ENCODE measurements around the gene PHC3.

The PHC3 gene

DNA sequence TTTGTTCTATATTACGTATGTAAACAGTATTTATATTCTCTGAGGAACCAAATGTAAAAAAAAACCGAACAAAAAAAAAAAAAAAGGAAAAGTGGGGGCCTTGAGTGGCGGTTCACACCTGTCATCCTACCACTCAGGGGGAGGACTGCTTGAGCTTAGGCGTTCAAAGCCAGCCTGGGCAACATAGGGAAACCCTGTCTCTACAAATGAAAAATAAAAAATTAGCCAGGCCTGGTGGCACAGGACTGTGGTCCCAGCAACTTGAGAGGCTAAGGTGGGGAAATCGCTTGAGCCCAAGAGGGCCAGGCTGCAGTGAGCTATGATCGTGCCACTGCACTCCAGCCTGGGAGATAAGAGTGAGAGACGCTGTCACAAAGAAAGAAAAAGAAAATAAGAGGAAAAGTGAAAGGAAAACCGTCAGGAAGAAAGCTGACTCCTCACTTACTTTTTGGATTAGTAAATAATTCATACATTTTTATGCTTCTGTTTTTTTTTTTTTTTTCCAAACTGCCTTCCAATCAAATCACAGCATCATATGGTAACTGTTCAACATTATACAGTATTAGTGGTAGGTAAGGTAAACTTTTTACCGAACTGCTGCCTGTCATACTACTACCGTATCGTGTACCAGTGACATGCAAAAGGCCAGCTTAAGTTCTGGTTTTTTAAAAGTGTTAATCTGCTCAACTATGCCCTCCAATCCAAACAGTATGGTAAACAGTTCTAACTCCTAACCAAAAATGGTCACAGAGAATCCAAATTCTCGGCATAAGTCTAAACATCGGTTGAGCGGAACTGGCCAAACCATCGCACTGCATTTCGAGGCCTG is 1.2 kb downstream of the PHC3 start:
- peak; percentile 32 for DNase-seq

DNA sequence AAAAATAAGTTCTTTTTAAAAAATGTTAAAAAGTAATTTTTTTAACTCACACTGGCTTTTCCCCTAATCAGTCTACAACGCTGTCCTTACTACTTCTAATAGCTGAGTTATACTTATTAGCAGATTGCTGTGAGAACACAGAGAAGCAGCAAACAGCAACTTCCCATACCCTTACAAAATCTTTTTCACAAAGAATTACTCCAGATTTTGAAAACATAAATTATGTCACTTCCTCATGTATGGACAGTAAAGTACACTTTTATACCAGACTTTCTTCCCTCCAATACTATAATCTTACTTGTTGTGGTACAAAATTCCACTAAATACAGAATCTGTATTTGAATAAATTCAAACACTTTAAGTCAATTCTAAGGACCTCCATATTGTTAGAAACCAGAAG is 2.1 kb downstream of the PHC3 start:
- DNase-seq, result no peak

DNA sequence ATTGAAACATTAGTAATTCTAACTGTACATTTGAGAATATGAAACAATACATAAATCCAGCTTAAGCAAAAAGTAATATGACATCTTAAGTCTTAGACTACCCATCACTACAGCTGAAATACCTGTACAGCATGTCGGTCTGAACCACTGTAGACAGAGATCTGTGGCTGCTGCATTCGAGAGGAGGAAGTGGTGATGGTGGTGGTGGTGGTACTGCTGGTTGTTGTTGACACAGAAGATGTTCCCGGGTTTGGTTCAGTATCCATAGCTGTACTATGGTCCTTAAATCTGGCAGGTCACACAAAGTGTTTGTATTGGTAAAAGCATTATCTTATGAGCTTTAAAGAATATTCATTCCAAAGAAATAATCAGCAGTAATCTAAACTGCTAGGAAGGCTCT is 2.9 kb downstream of the PHC3 start:
- no peak for DNase-seq

DNA sequence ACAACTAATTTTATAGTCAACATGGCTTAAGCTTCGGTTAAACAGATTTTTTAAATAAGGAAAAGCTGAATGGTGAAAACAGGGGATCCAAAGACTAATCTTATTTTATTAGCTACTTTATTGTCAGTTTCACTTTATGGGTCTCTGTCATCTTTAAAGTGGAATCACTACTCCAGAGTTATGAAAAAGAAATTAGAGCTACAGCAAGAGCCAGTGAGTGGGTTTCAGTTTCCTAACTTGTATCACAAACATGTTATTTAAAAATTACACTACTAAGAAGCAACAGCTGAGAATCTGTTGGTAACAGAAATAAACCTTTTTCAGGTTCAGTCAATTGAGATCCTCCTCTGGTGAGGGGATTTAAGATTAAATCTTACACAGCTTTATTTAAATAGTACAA is 10.0 kb downstream of the PHC3 start:
- DNase-seq, result no peak

DNA sequence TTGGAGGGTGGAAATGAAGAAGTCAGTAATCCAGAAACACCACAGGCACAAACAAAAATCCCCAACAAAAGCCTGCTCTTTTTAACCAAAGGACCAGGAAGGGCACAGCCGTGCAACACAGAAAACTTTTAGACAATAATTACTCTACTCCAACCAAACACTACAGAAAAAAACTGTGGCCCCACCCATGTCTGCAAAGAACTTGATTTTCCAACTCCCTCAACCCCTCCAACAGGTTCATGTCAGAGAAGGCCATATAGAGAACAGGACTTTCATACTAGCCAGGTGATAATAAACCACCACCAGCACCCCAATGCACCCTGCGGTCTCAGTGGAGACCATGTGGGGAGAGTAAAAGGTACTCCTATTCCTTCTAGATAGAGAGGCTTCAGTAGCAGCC is 16.8 kb downstream of the PHC3 start:
- DNase-seq, result no peak

DNA sequence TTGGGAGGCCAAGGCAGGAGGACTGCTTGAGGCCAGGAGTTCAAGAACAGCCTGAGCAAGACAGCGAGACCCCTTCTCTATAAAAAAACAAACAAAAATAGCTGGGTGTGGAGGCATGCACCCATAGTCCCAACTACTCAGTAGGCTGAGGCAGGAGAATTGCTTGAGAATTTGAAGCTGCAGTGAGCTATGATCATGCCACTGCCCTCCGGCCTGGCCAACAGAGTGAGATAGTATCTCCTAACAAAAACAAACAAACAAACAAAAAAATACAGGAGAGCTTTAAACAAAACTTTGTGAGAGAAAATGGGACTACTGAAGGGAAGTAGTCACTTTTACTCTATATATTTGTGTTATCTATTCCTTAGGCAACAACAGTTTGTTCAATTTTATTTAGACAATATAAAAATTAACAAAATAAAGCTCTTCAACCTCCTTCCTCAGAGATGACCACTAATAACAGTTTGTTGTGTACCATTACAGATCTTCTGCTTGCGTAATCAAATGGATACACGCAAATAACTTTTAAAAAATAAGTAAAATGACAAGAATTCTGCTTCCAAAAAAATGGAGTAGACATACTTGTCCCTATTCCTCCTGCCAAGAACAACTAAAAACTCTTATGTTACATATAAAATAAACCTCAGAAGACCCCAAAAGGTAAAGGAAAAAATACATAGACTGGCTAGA is 17.4 kb downstream of the PHC3 start:
- DNase-seq, result no peak

- DNase-seq, result no peak
These were observed 18.9 kb downstream of the PHC3 start for GRCh38 chr3:170162630-170163029.

- DNase-seq, result no peak
These were observed 19.5 kb downstream of the PHC3 start for GRCh38 chr3:170162052-170162451.

DNA sequence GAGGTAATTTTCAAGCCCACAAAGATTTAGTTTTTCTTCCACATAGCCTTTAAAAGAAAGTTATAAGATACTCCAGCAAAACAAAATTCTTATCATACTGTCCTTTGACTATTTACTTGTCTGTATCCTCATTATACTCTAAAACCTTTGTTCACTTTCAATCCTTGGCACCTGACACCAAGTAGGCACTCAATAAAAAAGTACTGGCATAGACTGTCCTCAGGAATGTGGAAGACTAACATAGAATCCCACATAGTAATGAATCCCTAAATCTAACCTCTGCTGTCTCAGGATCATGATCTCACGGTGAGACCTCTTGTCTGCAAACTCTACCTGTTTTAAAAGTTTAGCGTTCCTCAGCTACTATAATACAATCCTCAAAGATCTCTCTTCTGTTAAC is 21.6 kb downstream of the PHC3 start:
- no peak for DNase-seq

DNA sequence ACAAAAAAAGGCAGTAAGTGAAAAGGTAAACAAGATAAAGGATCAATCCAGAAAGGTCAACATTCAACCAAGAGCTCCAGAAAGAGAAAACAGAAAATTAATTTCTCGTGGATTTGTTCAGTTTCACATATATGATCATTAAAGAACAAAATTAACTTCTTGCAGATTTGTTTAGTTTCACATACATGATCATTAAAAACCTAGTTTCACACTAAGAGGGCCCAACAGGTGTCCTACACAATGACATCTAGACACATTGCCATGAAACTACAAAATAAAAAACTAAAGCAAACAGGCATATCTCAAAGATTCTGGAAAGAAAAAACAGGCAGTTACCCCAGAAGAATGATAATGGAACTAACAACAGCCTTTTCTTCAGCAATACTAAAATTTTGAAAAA is 22.1 kb downstream of the PHC3 start:
- DNase-seq, result no peak

GRCh38 chr3:170155604-170156003 is 25.9 kb downstream of the PHC3 start:
- DNase-seq, result no peak

GRCh38 chr3:170154569-170155143 is 26.9 kb downstream of the PHC3 start:
- DNase-seq, result no peak

DNA sequence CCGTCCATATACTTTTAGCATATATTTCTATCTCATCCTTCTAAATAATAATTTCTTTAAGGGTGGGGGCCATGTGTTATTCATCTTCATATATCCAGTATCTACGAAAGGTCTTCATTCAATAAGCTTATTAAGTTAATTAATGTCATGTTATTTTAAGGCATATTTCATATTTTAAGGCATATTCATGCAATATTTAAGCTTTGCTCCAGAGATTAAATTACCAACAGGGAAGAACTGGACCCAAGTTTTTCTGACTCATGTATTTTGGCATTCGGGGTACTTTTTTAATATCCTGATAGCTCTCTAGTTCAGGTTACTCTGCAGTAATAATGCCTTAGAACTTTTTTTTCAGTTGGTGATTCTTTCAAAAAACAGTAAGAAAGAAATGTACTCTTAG is 27.4 kb downstream of the PHC3 start:
- DNase-seq, result peak; percentile 48

DNA sequence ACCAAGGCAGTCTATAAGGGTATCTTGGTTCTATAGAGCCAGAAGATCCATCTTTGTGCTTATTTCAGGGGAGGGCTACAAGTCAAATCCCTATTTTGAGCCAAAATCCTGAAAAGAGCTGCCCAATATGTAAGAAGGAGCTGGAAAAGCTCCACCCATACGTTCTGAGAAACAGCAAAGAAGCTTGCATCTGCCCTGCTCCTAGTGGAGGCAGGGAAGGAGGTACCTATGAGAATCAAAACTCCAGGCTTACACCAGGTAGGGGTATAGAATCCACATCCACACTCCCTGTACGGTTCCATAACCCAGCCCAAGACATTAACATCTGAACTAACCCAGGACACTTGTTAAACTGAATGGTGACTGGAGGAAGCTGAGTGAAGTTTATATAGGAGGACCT is 30.0 kb downstream of the PHC3 start:
- DNase-seq, result no peak

GRCh38 chr3:170149016-170149415 is 32.5 kb downstream of the PHC3 start:
- no peak for DNase-seq

DNA sequence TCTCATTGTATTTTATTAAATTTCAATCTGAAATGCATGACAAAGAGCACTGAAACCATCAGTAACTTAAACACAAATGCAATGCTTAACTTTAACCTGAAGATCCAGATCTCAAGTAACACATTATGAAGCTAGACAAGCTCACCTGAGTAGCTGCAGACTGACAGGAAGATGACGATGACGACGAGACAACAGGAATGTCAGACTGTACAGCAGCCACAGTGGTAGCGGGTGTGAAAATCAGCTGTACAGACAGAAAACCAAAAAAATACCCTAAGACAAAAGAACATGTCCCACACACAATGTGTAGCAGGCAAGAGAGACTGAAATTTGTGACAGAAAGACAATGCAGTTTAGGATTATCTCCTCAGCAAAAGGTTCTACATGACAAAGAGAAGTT is 36.3 kb downstream of the PHC3 start:
- no peak for DNase-seq

GRCh38 chr3:170144437-170144843 is 37.1 kb downstream of the PHC3 start:
- no peak for DNase-seq

- no peak for DNase-seq
These were observed 39.2 kb downstream of the PHC3 start for GRCh38 chr3:170142373-170142772.

- DNase-seq, result peak; percentile 7
These were observed 43.5 kb downstream of the PHC3 start for GRCh38 chr3:170137986-170138385.

- DNase-seq, result peak; percentile 8
These were observed 49.2 kb downstream of the PHC3 start for GRCh38 chr3:170132335-170132734.

DNA sequence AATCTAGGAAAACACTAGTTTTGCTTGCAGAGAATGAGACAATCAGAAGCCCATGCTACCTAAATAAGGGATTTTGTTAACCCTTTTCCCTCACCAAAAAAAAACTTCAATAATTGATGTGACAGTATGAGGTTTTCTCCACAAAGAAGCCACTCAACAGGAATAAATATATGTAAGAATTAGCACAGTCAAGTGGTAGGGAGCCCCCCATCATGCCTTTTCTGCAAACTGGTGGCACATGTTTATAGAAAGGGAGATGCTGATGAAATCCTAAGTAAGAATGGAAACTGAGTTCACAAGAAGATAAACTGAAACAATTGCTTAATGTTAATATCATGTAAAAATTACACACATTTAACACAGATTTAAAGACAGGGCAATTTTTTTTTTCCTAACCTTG is 51.0 kb downstream of the PHC3 start:
- no peak for DNase-seq

DNA sequence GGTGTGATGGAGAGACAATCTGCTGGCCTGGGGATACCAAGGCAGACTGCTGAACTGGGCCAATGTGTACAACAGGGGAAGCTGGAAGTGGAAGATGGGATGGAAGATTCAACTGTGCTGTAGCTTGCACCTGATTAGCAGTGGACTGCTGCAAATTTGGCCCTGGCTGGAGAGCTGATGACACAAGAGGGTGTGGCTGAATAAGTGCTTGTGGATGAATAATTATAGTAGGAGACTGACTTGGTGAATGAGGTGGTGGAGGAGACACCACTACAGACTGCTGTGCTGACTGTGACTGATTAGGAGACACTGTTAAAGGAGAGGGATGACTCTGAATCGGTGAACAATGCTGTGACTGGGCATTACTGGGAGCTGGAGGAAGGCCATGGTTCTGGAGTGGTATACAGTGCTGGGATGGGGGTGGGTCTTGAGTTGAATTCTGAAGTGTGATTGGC is 52.5 kb downstream of the PHC3 start:
- DNase-seq, result peak; percentile 19

DNA sequence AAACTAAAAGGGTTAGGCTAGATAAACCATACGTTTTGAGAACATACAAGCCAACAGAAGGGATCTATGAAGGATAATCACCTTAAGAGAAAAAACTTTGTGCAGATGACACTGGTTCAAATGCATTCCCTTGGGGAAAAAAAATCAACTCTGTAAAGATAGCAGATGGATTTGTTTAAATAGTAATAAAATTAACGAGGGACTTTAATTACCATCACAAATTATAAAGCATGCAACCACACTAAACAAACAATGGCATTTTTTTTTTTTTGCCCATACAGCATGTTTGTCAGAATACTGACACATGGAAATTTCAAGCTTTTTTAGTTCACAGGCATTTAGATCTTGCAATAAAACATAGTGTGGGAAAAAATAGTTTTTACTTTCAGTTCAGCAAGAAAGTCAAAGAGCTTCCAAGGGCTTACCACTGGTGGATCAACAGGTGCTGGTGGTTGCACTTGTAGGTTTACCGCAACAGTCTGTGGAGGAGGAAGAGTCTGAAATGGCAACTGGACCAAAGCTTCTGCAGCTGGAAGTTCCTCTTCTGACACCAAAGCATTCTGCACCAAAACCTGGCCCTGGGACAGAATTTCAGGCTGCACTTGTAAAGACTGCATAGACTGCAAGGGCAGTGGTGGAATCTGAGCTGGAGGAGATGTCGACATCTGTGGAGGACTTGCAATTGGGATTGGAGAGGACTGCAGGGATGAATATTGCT is 53.1 kb downstream of the PHC3 start:
- no peak for DNase-seq

Measured in fibroblast of skin of back (primary cell).